AG09309 (cell line): ENCODE results near the gene PHF3.

Experiments used
- DNase-seq: peaks from one replicate; pipeline ENCODE4 v3.0.0-alpha.2; 2010; ENCODE audit warnings: low read depth
- H3K4me3 ChIP-seq: 2 replicates; pipeline ENCODE4 v1.5.1; 2011; ENCODE audit warnings: mild to moderate bottlenecking, low read depth, low read length, moderate library complexity; ENCODE audit not compliant: control insufficient read depth
- CTCF ChIP-seq: IDR thresholded peaks from 2 replicates; pipeline ENCODE4 v1.5.1; 2011; ENCODE audit warnings: mild to moderate bottlenecking, low read depth, low read length, inconsistent platforms; ENCODE audit not compliant: insufficient read depth, control insufficient read depth; ENCODE audit errors: missing control alignments

PHF3 gene

GRCh38 chr6:63644668-63645326 lies 9.2 kb downstream of the PHF3 start:
- no peak overlapping the region for H3K4me3 ChIP-seq
- TF ChIP-seq CTCF = no peak
- DNase-seq = no peak

GRCh38 chr6:63649269-63649668 lies 13.7 kb downstream of the PHF3 start:
- no peak for DNase-seq

GRCh38 chr6:63649847-63650265 lies 14.3 kb downstream of the PHF3 start:
- DNase-seq = no peak
- H3K4me3 ChIP-seq = no peak overlapping the region
- no peak for TF ChIP-seq CTCF

More at GRCh38 chr6:63649269-63649668, 13.7 kb downstream of the PHF3 start:
- no peak for TF ChIP-seq CTCF
- H3K4me3 ChIP-seq = no peak overlapping the region

GRCh38 chr6:63652980-63653379 lies 17.4 kb downstream of the PHF3 start:
- TF ChIP-seq CTCF = no peak

GRCh38 chr6:63660757-63661156 lies 25.2 kb downstream of the PHF3 start:
- DNase-seq = no peak
- TF ChIP-seq CTCF = no peak

More at GRCh38 chr6:63652980-63653379, 17.4 kb downstream of the PHF3 start:
- DNase-seq = no peak
- no peak overlapping the region for H3K4me3 ChIP-seq

GRCh38 chr6:63661769-63662168 lies 26.2 kb downstream of the PHF3 start:
- H3K4me3 ChIP-seq = no peak overlapping the region
- no peak for DNase-seq
- no peak for TF ChIP-seq CTCF

More at GRCh38 chr6:63660757-63661156, 25.2 kb downstream of the PHF3 start:
- H3K4me3 ChIP-seq = no peak overlapping the region
